ENCODE data around the gene DEDD. TPM values are rescaled to one million over a fixed set of nuclear protein-coding genes. Genes with fewer than 3 reads are reported as not detected.

The DEDD gene
- total and polyA plus RNA-seq, 2 of the 13 experiments (the other 11 are each of a cell fraction or from before 2014, with no cell fraction given), result 12.6 to 27.8 TPM

DNA sequence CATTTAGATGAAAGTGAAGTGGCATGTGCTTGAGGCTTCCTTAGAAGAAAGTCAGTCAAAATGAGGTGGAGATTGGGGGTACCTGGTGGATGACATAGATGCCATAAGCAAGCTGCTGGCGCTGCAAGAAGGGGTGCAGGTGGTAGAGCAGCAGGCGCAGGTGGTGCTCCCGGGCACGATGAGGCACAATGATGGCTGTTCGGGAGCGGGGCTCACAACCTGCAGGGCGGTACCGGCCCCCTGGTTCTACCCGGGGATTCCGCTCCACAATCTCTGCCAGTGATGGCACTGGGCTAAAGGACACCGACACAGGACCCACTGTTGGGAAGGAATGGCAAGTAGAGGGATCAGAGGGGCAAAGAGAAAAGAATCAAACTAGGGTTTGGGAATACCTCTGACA, 42.4 kb upstream of the DEDD start:
- no peak overlapping the region for H3K4me2 ChIP-seq (ENCODE audit: low read depth, low read length)
- no peaks in the 10 kb centered on the region for H3K9me3 ChIP-seq (ENCODE audit: low read length)
- intact Hi-C loops (cut with micrococcal nuclease; ENCODE audit: unreplicated experiment) (no loop called here), in situ Hi-C loops (cut with HindIII; ENCODE audit: extremely low pct_ligation_motif_present, low pct_unique_long_range_greater_than_20kb) (no loop called here)
- no peak for TF ChIP-seq KDM3A (CRISPR knock-in tag; IDR thresholded peaks at IDR 0.05; ENCODE audit: low read depth)
- TF ChIP-seq NCOR1 (IDR thresholded peaks at IDR 0.05; ENCODE audit: borderline replicate concordance, low read length), result no peak
- TF ChIP-seq, protein P1, sequence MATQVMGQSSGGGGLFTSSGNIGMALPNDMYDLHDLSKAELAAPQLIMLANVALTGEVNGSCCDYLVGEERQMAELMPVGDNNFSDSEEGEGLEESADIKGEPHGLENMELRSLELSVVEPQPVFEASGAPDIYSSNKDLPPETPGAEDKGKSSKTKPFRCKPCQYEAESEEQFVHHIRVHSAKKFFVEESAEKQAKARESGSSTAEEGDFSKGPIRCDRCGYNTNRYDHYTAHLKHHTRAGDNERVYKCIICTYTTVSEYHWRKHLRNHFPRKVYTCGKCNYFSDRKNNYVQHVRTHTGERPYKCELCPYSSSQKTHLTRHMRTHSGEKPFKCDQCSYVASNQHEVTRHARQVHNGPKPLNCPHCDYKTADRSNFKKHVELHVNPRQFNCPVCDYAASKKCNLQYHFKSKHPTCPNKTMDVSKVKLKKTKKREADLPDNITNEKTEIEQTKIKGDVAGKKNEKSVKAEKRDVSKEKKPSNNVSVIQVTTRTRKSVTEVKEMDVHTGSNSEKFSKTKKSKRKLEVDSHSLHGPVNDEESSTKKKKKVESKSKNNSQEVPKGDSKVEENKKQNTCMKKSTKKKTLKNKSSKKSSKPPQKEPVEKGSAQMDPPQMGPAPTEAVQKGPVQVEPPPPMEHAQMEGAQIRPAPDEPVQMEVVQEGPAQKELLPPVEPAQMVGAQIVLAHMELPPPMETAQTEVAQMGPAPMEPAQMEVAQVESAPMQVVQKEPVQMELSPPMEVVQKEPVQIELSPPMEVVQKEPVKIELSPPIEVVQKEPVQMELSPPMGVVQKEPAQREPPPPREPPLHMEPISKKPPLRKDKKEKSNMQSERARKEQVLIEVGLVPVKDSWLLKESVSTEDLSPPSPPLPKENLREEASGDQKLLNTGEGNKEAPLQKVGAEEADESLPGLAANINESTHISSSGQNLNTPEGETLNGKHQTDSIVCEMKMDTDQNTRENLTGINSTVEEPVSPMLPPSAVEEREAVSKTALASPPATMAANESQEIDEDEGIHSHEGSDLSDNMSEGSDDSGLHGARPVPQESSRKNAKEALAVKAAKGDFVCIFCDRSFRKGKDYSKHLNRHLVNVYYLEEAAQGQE (IDR thresholded peaks at IDR 0.05; ENCODE audit: borderline replicate concordance in 1 of 2, low read depth in 1 of 2, low read length in 2 of 2), result no peak
- TF ChIP-seq CENPX (CRISPR knock-in tag; IDR thresholded peaks at IDR 0.05), result no peak
- TF ChIP-seq, protein P2, sequence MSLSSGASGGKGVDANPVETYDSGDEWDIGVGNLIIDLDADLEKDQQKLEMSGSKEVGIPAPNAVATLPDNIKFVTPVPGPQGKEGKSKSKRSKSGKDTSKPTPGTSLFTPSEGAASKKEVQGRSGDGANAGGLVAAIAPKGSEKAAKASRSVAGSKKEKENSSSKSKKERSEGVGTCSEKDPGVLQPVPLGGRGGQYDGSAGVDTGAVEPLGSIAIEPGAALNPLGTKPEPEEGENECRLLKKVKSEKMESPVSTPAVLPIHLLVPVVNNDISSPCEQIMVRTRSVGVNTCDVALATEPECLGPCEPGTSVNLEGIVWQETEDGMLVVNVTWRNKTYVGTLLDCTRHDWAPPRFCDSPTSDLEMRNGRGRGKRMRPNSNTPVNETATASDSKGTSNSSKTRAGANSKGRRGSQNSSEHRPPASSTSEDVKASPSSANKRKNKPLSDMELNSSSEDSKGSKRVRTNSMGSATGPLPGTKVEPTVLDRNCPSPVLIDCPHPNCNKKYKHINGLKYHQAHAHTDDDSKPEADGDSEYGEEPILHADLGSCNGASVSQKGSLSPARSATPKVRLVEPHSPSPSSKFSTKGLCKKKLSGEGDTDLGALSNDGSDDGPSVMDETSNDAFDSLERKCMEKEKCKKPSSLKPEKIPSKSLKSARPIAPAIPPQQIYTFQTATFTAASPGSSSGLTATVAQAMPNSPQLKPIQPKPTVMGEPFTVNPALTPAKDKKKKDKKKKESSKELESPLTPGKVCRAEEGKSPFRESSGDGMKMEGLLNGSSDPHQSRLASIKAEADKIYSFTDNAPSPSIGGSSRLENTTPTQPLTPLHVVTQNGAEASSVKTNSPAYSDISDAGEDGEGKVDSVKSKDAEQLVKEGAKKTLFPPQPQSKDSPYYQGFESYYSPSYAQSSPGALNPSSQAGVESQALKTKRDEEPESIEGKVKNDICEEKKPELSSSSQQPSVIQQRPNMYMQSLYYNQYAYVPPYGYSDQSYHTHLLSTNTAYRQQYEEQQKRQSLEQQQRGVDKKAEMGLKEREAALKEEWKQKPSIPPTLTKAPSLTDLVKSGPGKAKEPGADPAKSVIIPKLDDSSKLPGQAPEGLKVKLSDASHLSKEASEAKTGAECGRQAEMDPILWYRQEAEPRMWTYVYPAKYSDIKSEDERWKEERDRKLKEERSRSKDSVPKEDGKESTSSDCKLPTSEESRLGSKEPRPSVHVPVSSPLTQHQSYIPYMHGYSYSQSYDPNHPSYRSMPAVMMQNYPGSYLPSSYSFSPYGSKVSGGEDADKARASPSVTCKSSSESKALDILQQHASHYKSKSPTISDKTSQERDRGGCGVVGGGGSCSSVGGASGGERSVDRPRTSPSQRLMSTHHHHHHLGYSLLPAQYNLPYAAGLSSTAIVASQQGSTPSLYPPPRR (CRISPR knock-in tag; IDR thresholded peaks at IDR 0.05; ENCODE audit: borderline replicate concordance), result no peak
- TF ChIP-seq MTA1 (CRISPR knock-in tag; IDR thresholded peaks at IDR 0.05; ENCODE audit: borderline replicate concordance), result no peak
- TF ChIP-seq, protein P3, sequence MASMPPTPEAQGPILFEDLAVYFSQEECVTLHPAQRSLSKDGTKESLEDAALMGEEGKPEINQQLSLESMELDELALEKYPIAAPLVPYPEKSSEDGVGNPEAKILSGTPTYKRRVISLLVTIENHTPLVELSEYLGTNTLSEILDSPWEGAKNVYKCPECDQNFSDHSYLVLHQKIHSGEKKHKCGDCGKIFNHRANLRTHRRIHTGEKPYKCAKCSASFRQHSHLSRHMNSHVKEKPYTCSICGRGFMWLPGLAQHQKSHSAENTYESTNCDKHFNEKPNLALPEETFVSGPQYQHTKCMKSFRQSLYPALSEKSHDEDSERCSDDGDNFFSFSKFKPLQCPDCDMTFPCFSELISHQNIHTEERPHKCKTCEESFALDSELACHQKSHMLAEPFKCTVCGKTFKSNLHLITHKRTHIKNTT (CRISPR knock-in tag; IDR thresholded peaks at IDR 0.05), result no peak
- TF ChIP-seq ZSCAN25 (CRISPR knock-in tag; IDR thresholded peaks at IDR 0.05), result no peak
- TF ChIP-seq ZBTB7B (CRISPR knock-in tag; IDR thresholded peaks at IDR 0.05), result no peak
- TF ChIP-seq SMAD1 (CRISPR knock-in tag; IDR thresholded peaks at IDR 0.05; ENCODE audit: borderline replicate concordance, low read depth), result no peak
- TF ChIP-seq, protein P4, sequence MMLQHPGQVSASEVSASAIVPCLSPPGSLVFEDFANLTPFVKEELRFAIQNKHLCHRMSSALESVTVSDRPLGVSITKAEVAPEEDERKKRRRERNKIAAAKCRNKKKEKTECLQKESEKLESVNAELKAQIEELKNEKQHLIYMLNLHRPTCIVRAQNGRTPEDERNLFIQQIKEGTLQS (CRISPR knock-in tag; IDR thresholded peaks at IDR 0.05), result no peak
- TF ChIP-seq ZFP36L1 (CRISPR knock-in tag; IDR thresholded peaks at IDR 0.05), result no peak
- ChIA-PET POLR2A (interaction anchor here (0.9 kb wide), 1 partner anchor 24 kb away, joined by 4 read pairs; the partner anchor contains the start of gene ADAMTS4), CTCF (ENCODE audit: low intra/inter-chr PET ratio, low total read pairs) (interaction anchor here (0.6 kb wide), 1 partner anchor 116 kb away, joined by 3 read pairs; no protein-coding TSS in a partner anchor)
- ATAC-seq (no peak), DNase-seq (ENCODE audit: low spot score) (no peak), FAIRE-seq (no peak)
- no peak overlapping the region for H3K9ac ChIP-seq (ENCODE audit: insufficient read depth, low read depth, low read length)
- peaks cover 19% of the 10 kb centered on the region for H3K4me1 ChIP-seq (ENCODE audit: insufficient read depth, low read length)
- no peak overlapping the region for H3K27ac ChIP-seq (ENCODE audit: extremely low read length, insufficient read depth, low read length)
- H2AFZ ChIP-seq (ENCODE audit: low read length), result no peak overlapping the region
- H3K27me3 ChIP-seq (ENCODE audit: control insufficient read depth in 1 of 2, insufficient read depth in 2 of 2, low read length in 2 of 2), result no peaks in the 10 kb centered on the region; a peak in 1 of 5 replicates
- no TSS peak for BruUV-seq (replicated peaks)
- peaks cover 8 to 43% of the 10 kb centered on the region in 2 experiments for H3K36me3 ChIP-seq (replicated peaks in 1 of 2; ENCODE audit: control insufficient read depth in 1 of 2, insufficient read depth in 2 of 2, low read length in 2 of 2)
- WGBS (ENCODE audit: low lambda C conversion rate), result 96% methylated on average over 4 of the region's 11 CpGs
- no peaks in the 10 kb centered on the region for H4K20me1 ChIP-seq (ENCODE audit: insufficient read depth, low read length)
- H3K79me2 ChIP-seq (ENCODE audit: insufficient read depth, low read length), result peaks cover 10% of the 10 kb centered on the region
- H3K4me3 ChIP-seq (replicated peaks in 1 of 3; ENCODE audit: insufficient read depth in 1 of 3, low read depth in 2 of 3, low read length in 3 of 3), result no peak overlapping the region

Measured in HepG2 (cell line).